GM18499 (cell line): Measurements from ENCODE around the gene JAM3.

ENCODE experiments used
- ATAC-seq: cut with Tn5 transposase; IDR thresholded peaks from one replicate; pipeline ENCODE4 v1.9.1; 2021; ENCODE audit warnings: moderate number of reproducible peaks; ENCODE audit not compliant: insufficient read depth, unreplicated experiment

JAM3 gene

DNA sequence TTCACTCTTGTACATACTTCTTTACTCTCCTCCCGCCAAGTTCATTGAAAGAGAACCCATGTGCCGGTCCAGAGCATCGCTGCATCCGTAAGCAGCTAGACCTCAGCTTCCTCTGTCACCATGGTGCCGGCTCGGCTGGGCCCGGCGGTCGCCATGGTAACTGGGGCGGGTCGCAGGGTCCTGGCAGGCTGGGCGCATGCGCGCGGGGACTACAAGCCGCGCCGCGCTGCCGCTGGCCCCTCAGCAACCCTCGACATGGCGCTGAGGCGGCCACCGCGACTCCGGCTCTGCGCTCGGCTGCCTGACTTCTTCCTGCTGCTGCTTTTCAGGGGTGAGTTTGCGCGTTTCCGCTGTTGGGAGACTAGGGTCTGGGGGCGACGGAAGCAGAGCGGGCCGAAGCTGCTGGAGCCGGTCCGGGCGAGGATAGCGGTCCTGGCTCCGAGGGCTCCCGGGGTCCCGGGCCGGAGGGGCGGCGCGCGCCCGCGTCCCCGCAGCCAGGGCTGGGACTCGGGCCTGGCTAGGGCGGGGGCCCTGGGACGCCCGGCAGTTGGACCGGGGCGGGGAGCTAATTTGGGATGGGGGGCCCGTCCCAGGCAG, at the start of gene JAM3:
Gene JAM3, plus strand, starts transcription at position 244 of the 597 bp plus-strand sequence. Its CDS starts 12 bp downstream, at position 256.
- ATAC-seq, result peak; percentile 53

- no peak for ATAC-seq
Observed at GRCh38 chr11:134019500-134019899, 49.4 kb upstream of the JAM3 start.

GRCh38 chr11:134020598-134020997, 48.3 kb upstream of the JAM3 start:
- no peak for ATAC-seq

- ATAC-seq, result no peak
Observed at GRCh38 chr11:134021326-134021725, 47.5 kb upstream of the JAM3 start.

- no peak for ATAC-seq
Observed at GRCh38 chr11:134022748-134023147, 46.1 kb upstream of the JAM3 start.

DNA sequence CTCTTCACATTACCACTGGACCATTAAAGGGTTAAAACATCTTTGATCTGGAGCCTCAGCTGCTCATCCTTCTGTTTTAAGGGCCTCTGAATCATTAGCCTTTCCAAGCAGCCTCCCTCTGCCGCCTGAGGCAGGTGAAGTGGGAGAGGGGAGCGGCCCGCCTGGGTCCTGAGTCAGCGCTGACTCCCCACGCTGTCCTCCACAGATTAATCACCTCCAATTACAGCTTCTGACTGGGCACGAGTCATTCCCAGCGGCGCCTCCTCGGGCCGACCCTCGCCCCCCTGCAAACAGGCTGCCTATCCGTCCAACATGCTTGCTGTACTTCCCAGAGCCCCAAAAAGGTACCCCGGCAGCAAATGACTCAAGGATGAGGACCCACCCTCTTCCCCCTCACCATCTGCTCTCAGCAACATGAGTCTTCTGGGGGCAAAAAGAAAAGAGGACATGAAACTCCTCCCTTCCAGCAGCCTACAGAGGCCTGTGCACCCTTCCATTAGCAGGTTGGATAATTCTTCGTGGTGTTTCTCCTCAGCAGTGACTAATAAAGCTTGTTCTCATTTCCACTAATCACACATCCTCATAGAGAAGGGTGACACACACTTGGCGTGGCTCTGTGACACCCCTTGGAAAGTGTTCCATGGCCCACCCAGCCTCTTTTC, 44.3 kb upstream of the JAM3 start:
- no peak for ATAC-seq

DNA sequence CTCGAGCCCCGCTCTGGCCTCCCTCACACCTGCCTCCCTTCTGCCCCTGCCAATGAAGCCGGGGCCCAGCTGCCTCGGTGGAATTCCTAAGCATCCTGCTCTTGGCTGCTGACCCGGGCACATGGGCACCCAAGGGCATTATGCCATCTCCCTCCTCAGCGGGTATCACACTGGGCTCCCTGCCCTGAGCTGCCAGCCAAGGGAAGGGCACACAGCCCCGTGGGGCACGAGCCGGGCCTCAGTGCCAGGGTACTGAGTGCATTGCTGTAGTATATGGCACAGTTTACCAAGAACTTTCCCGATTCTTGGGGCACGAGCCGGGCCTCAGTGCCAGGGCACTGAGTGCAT, 43.8 kb upstream of the JAM3 start:
- ATAC-seq, result no peak

- no peak for ATAC-seq
Observed at GRCh38 chr11:134026655-134027343, 42.1 kb upstream of the JAM3 start.

GRCh38 chr11:134027671-134028070, 41.2 kb upstream of the JAM3 start:
- no peak for ATAC-seq

- no peak for ATAC-seq
Observed at GRCh38 chr11:134028368-134028920, 40.4 kb upstream of the JAM3 start.

GRCh38 chr11:134030853-134031252, 38.0 kb upstream of the JAM3 start:
- no peak for ATAC-seq

GRCh38 chr11:134032043-134032442, 36.8 kb upstream of the JAM3 start:
- ATAC-seq, result no peak

DNA sequence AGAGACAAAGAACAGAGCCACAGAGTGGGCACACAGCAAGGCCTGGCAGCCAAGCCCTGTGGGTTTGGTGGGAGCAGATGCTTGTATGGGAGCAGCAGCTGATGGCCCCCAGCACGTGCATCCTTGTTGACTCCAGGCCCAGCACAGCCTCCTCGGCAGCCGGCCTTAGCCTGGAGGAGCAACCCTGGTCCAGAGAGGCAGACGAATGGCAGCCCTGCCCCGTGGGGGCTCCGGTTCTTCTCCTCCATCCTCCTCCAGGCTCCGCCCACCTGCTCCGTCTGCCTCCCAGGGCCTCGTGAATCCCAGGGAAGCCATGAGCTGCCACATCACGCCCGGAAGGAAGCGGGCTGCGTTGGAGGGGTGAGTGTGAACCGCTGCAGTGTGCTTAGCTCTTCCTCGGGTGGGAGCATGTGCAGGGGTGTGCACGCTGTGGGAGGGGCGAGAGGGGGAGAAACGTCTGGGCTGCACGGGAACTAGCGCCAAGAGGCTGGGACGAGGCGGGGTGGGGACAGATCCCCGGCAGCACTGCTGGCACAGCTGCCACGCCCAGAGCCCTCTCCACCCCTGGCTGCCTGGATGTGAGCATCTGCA, 36.3 kb upstream of the JAM3 start:
- no peak for ATAC-seq

DNA sequence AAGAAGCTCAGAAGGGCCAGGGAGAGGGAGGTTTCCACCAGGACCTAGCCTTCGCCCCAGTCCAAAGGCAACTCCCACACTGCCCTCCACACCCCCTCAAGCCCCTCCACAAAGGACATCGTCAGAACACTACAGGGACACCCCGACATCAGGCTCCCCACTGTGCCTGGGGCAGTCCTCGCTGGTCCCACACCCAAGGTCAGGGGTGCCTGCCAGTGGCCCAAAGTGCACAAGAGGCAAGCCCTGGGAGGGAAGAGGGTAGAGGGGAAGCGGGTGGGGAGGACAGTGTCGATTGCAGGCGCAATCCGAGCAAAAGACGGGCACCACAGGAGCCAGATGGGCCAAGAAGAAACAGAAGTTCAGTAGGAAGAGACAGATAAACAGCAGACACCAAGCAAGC, 35.6 kb upstream of the JAM3 start:
- no peak for ATAC-seq

- peak; percentile 64 for ATAC-seq
Observed at GRCh38 chr11:134033696-134034491, 35.0 kb upstream of the JAM3 start.

DNA sequence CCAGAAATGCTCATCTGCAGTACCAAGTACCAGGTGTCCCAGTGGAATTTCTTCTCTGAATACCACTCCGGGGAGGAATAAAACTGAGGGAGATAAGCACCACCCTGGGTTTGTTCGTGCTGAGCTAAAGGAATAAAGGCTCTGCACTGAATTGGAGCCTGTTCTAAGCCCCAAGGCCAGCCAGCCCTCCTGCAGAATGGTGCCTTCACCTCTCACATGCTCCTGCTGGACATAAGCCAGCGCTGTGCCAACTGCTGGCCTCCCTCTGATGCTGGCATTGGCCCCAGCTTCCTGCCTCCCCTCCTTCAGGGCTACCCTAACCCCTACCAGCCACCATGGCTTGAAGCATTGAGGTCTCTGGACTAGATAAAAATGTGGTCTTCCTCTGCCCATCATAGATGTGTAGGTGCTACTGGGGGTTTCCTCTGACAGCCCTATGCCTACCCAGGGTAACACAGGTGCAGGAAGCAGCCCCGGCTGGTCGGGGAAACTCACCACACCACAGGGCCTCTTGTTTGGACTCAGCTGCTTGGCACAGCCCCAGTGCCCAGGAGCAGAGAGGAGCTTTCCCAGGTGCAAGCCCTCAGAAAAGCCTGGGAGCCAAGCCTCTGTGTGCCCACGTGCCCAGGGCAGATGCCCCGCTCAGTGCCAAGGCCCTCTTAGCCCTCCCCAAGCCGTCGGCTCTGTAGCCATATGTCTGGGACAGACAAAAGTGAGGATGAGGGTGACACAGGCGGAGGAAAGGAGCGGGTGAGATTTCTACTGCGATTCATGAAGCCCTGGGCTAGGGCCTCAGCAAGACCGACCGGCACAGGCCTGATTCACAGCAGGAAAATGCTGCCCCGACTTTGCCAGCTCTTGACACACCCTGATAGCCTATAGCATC, 34.1 kb upstream of the JAM3 start:
- ATAC-seq, result no peak

- no peak for ATAC-seq
Observed at GRCh38 chr11:134036492-134037045, 32.3 kb upstream of the JAM3 start.

DNA sequence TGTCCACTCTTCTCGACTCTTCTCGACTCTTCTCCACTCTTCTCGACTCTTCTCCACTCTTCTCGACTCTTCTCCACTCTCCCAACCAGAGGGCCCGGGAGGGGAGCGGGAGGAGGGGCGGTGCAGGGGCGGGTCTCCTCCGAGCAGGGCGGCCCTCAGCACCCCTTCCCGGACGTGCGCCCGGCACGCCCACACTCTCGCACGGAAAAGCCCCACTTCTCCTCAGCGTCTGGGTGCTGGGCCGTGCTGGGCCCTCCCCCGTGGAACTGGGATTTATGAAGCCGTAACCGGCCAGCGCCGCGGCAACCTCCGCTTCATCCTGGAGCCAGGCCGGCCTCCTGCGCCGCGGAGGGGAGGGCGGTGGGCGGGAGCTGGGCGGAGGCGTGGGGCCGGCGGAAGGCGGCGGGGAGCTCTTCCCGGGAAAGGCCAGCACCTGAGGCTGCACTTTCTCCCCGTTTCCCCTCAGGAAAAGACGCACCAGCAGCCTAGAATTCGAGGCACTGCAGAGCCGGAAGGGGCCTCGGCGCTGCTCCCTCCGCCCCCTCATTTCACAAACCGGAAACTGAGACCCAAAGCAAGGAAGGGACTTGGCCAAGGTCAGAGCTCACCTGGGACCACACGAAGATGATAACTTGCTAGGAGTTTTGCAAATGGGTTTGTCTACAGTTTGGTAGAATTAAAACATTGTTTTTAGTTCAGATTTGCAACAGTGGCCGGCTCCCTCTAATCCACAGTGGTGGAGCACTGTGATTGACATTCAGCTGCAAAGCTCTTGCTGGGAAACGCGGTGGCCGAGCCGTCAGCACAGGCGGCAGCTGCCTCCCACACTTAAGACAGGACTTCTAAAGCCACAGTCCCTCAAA, 31.6 kb upstream of the JAM3 start:
- ATAC-seq, result peak; percentile 39
